DND-41 (cell line): ENCODE data around the gene ARVCF.

Source experiments
- CTCF ChIP-seq: IDR thresholded peaks from 2 replicates; pipeline ENCODE4 v1.5.1; 2012; ENCODE audit warnings: borderline replicate concordance, low read length, moderate library complexity, mild to moderate bottlenecking; ENCODE audit not compliant: poor library complexity, severe bottlenecking; ENCODE audit errors: extremely low read depth
- EZH2 ChIP-seq: IDR thresholded peaks from 3 replicates; pipeline ENCODE4 v1.6.1; 2012; ENCODE audit warnings: borderline replicate concordance, low read depth, mild to moderate bottlenecking, moderate library complexity, low read length, inconsistent platforms; ENCODE audit not compliant: severe bottlenecking

- TF ChIP-seq CTCF (no peak), EZH2 (no peak)
Observed at GRCh38 chr22:20044495-20045151, 28.0 kb upstream of the ARVCF start.
